ENCODE results near the gene POLR3B.
"Not testable (repeated sequence)": the region's sequence is repeated elsewhere in the genome, so short reads cannot be mapped to it uniquely, and the experiment has no call there.

POLR3B gene

GRCh38 chr12:106342397-106343213 lies 14.9 kb upstream of the POLR3B start:
- peak; percentile 29 for DNase-seq (ENCODE audit: low spot score)
- FAIRE-seq = no peak

- DNase-seq (ENCODE audit: low spot score) (no peak), FAIRE-seq (no peak)
These were observed 14.4 kb upstream of the POLR3B start for GRCh38 chr12:106343214-106343528.

- DNase-seq (ENCODE audit: low spot score) = no peak
- no peak for FAIRE-seq
These were observed 13.4 kb upstream of the POLR3B start for GRCh38 chr12:106344131-106344530.

- FAIRE-seq (no peak), DNase-seq (ENCODE audit: low spot score) (peak; percentile 17)
These were observed 11.8 kb upstream of the POLR3B start for GRCh38 chr12:106345746-106346145.

- no peak for DNase-seq (ENCODE audit: low spot score)
- FAIRE-seq = no peak
These were observed 9.1 kb upstream of the POLR3B start for GRCh38 chr12:106348411-106348810.

- DNase-seq (ENCODE audit: low spot score) (no peak), FAIRE-seq (no peak)
These were observed 4.4 kb upstream of the POLR3B start for GRCh38 chr12:106353175-106353574.

- peak; percentile 26 for DNase-seq (ENCODE audit: low spot score)
- FAIRE-seq = no peak
These were observed 1.1 kb downstream of the POLR3B start for GRCh38 chr12:106358396-106359241.

GRCh38 chr12:106359646-106360399 lies 2.3 kb downstream of the POLR3B start:
- DNase-seq (ENCODE audit: low spot score) = no peak
- no peak for FAIRE-seq

GRCh38 chr12:106360400-106360994 lies 2.9 kb downstream of the POLR3B start:
- FAIRE-seq (no peak), DNase-seq (ENCODE audit: low spot score) (no peak)

- FAIRE-seq = no peak
These were observed 5.4 kb downstream of the POLR3B start for GRCh38 chr12:106362971-106363370.

GRCh38 chr12:106364261-106364660 lies 6.7 kb downstream of the POLR3B start:
- FAIRE-seq = no peak
- no peak for DNase-seq (ENCODE audit: low spot score)

More at GRCh38 chr12:106362971-106363370, 5.4 kb downstream of the POLR3B start:
- no peak for DNase-seq (ENCODE audit: low spot score)

- DNase-seq (ENCODE audit: low spot score) (peak; percentile 63), FAIRE-seq (peak; percentile 64)
These were observed 12.2 kb downstream of the POLR3B start for GRCh38 chr12:106369624-106370346.

- FAIRE-seq = no peak
- DNase-seq (ENCODE audit: low spot score) = no peak
These were observed 21.2 kb downstream of the POLR3B start for GRCh38 chr12:106378788-106379187.

GRCh38 chr12:106380954-106381353 lies 23.4 kb downstream of the POLR3B start:
- no peak for DNase-seq (ENCODE audit: low spot score)
- FAIRE-seq = no peak

- not testable (repeated sequence) for DNase-seq (ENCODE audit: low spot score); FAIRE-seq
These were observed 24.3 kb downstream of the POLR3B start for GRCh38 chr12:106381866-106382265.

- no peak for FAIRE-seq
- DNase-seq (ENCODE audit: low spot score) = no peak
These were observed 29.4 kb downstream of the POLR3B start for GRCh38 chr12:106386813-106387535.

- DNase-seq (ENCODE audit: low spot score) (no peak), FAIRE-seq (no peak)
These were observed 30.4 kb downstream of the POLR3B start for GRCh38 chr12:106387848-106388377.

- DNase-seq (ENCODE audit: low spot score) = no peak
- FAIRE-seq = no peak
These were observed 31.6 kb downstream of the POLR3B start for GRCh38 chr12:106389151-106389550.

GRCh38 chr12:106392759-106393158 lies 35.2 kb downstream of the POLR3B start:
- FAIRE-seq = no peak
- DNase-seq (ENCODE audit: low spot score) = no peak

GRCh38 chr12:106409878-106410277 lies 52.3 kb downstream of the POLR3B start:
- DNase-seq (ENCODE audit: low spot score) = no peak
- no peak for FAIRE-seq
